HepG2 (cell line): ENCODE results near the gene TRERF1. TPM values are rescaled to one million over a fixed set of nuclear protein-coding genes. Genes with fewer than 3 reads are reported as not detected.

Source experiments
- ATAC-seq: fragments of 200-7000 bp; cut with Tn5 transposase; 3 replicates; pipeline ENCODE4 v1.9.1; 2020; ENCODE audit warnings: mild to moderate bottlenecking, moderate library complexity
- BruUV-seq: library from RNA; stranded (reverse); fragments of 400-500 nt; replicated peaks from 2 replicates; lab custom pipeline; 2021; lab: Mats Ljungman, UMichigan
- CTCF ChIA-PET: fragments of 300-600 bp; formaldehyde crosslinking; extraction: SDS; loops from one replicate; lab custom pipeline; 2021; ENCODE audit warnings: low total read pairs, inconsistent platforms, low intra/inter-chr PET ratio; lab: Yijun Ruan, JAX
- POLR2A ChIA-PET: fragments of 350-600 bp; sonication (Branson Sonifier 250); formaldehyde crosslinking; loops from one replicate; lab custom pipeline; 2020; ENCODE audit warnings: antibody characterized with exemption, inconsistent platforms; lab: Yijun Ruan, JAX
- DNase-seq: peaks from one replicate; pipeline ENCODE4 v3.0.0-alpha.2; 2015; ENCODE audit warnings: low spot score
- FAIRE-seq: peaks from 3 replicates; lab custom pipeline; 2011; peaks lifted over from hg19 to GRCh38; lab: Jason Lieb, UNC
- H2AFZ ChIP-seq: one replicate; pipeline ENCODE4 v1.6.1; 2011; ENCODE audit warnings: low read length, inconsistent platforms
- H3K27ac ChIP-seq: fragments of 300-600 bp; 3 replicates; pipeline ENCODE4 v1.8.0; 2011; ENCODE audit warnings: mixed run types, mild to moderate bottlenecking, mixed read lengths, low read length, inconsistent platforms; ENCODE audit not compliant: insufficient read depth; ENCODE audit errors: extremely low read length
- H3K27me3 ChIP-seq, 2 experiments: fragments of 200-600 bp in 1 of 2; 2 replicates in 1 of 2; 3 replicates in 1 of 2; pipeline versions ENCODE4 v1.6.0 to v1.8.0; 2011; ENCODE audit warnings: low read length in 2 of 2, mild to moderate bottlenecking in 2 of 2, moderate library complexity in 2 of 2, inconsistent platforms in 1 of 2; ENCODE audit not compliant: insufficient read depth in 2 of 2, control insufficient read depth in 1 of 2
- H3K36me3 ChIP-seq, 2 experiments: fragments of 200-600 bp in 1 of 2; replicated peaks in 1 of 2; 2 replicates in 1 of 2; 3 replicates in 1 of 2; pipeline versions ENCODE4 v1.5.1 to v1.8.0; 2011; ENCODE audit warnings: low read length in 2 of 2, inconsistent platforms in 1 of 2; ENCODE audit not compliant: insufficient read depth in 2 of 2, control insufficient read depth in 1 of 2
- H3K4me1 ChIP-seq: 2 replicates; pipeline ENCODE4 v1.5.1; 2012; ENCODE audit warnings: low read length, inconsistent platforms; ENCODE audit not compliant: insufficient read depth
- H3K4me2 ChIP-seq: 2 replicates; pipeline ENCODE4 v1.6.0; 2011; ENCODE audit warnings: low read depth, low read length, inconsistent platforms
- H3K4me3 ChIP-seq, 3 experiments: fragments of 200-600 bp in 1 of 3; sonication (generic), shearing (Covaris generic) in 1 of 3; replicated peaks in 1 of 3; 2 replicates each; pipeline ENCODE4 v1.5.1; 2011 to 2016; ENCODE audit warnings: low read length in 3 of 3, inconsistent platforms in 2 of 3, low read depth in 2 of 3, mild to moderate bottlenecking in 2 of 3, control low read depth in 1 of 3, mixed read lengths in 1 of 3; ENCODE audit not compliant: insufficient read depth in 1 of 3
- H3K79me2 ChIP-seq: one replicate; pipeline ENCODE4 v1.6.1; 2011; ENCODE audit warnings: low read length, inconsistent platforms; ENCODE audit not compliant: insufficient read depth
- H3K9ac ChIP-seq: 2 replicates; pipeline ENCODE4 v1.6.0; 2011; ENCODE audit warnings: mild to moderate bottlenecking, low read depth, low read length, inconsistent platforms; ENCODE audit not compliant: insufficient read depth
- H3K9me3 ChIP-seq: 2 replicates; pipeline ENCODE4 v1.5.1; 2012; ENCODE audit warnings: mild to moderate bottlenecking, low read length
- H4K20me1 ChIP-seq: 2 replicates; pipeline ENCODE4 v1.6.0; 2011; ENCODE audit warnings: inconsistent platforms, mild to moderate bottlenecking, low read length, moderate library complexity; ENCODE audit not compliant: insufficient read depth
- HHEX ChIP-seq: IDR thresholded peaks from 2 replicates; pipeline ENCODE4 v1.6.1; 2016; ENCODE audit warnings: control low read depth
- NCOA2 ChIP-seq: sonication (generic); formaldehyde crosslinking; IDR thresholded peaks from 2 replicates; pipeline ENCODE4 v1.8.0; 2022; ENCODE audit warnings: inconsistent platforms
- NRL ChIP-seq: sonication (generic); formaldehyde crosslinking; IDR thresholded peaks from 2 replicates; pipeline ENCODE4 v1.5.0; 2020; ENCODE audit warnings: missing genetic modification reagents, mild to moderate bottlenecking, moderate library complexity, borderline replicate concordance
- PHF8 ChIP-seq: sonication (generic); formaldehyde crosslinking; IDR thresholded peaks from 2 replicates; pipeline ENCODE4 v1.5.0; 2020; ENCODE audit warnings: missing genetic modification reagents
- RXRB ChIP-seq: IDR thresholded peaks from 2 replicates; pipeline ENCODE4 v1.6.1; 2016; ENCODE audit warnings: borderline replicate concordance, missing genetic modification reagents, missing compliant biosample characterization
- TCF12 ChIP-seq, 2 experiments: fragments of 450-650 bp in 1 of 2; sonication (generic) in 1 of 2; formaldehyde crosslinking in 1 of 2; IDR thresholded peaks; 2 replicates each; pipeline versions ENCODE4 v1.6.1 to v1.8.0; 2017 to 2022; ENCODE audit warnings: antibody characterized with exemption in 1 of 2, mild to moderate bottlenecking in 1 of 2, missing genetic modification reagents in 1 of 2, moderate library complexity in 1 of 2
- ZFP36 ChIP-seq: fragments of 150-350 bp; IDR thresholded peaks from 2 replicates; pipeline ENCODE4 v1.6.1; 2018; ENCODE audit warnings: borderline replicate concordance, low read length, low read depth; ENCODE audit not compliant: partially characterized antibody
- ZFYVE20 ChIP-seq: sonication (generic); formaldehyde crosslinking; IDR thresholded peaks from 2 replicates; pipeline ENCODE4 v1.8.0; 2023; ENCODE audit warnings: low read depth, mild to moderate bottlenecking, moderate library complexity, missing genetic modification reagents, borderline replicate concordance
- ZNF678 ChIP-seq: sonication (generic); formaldehyde crosslinking; IDR thresholded peaks from 2 replicates; pipeline ENCODE4 v1.4.0; 2020; ENCODE audit warnings: mild to moderate bottlenecking, missing genetic modification reagents
- WGBS: methylation state at CpG from one replicate; pipeline ENCODE4 v1.1.6; 2017; ENCODE audit warnings: low lambda C conversion rate; 5-methylcytosine and 5-hydroxymethylcytosine counted together
- in situ Hi-C: cut with HindIII; loops from 2 replicates; pipeline ENCODE4 v1.10.0; 2017; ENCODE audit warnings: low pct_unique_long_range_greater_than_20kb; ENCODE audit not compliant: extremely low pct_ligation_motif_present
- intact Hi-C: fragments of 100-400 bp; cut with micrococcal nuclease; formaldehyde crosslinking; loops from one replicate; pipeline ENCODE4 v1.10.0; 2022; ENCODE audit not compliant: unreplicated experiment
- polyA plus RNA-seq, 8 experiments: library from polyadenylated mRNA; depleted of rRNA in 3 of 8; stranded (reverse) in 7 of 8; unstranded in 1 of 8; fragments of >200 nt; fragmentation: Illumina TruSeq in 4 of 8; extraction: Trizol in 4 of 8; gene quantifications; 2 replicates each; pipeline versions ENCODE4 v1.2.1 to v1.2.3, GENCODE V29; 2011 to 2016; ENCODE audit warnings: low read depth in 4 of 8, missing spikeins in 1 of 8, mixed read lengths in 1 of 8; ENCODE audit not compliant: insufficient read depth in 1 of 8
- total RNA-seq, 5 experiments: library from RNA; depleted of rRNA; stranded (reverse); fragments of >200 nt; fragmentation: Illumina TruSeq; extraction: Trizol; gene quantifications; 2 replicates each; pipeline ENCODE4 v1.2.3, GENCODE V29; 2016; ENCODE audit warnings: low read depth in 1 of 5
- TF ChIP-seq, protein P1 (sequence below): sonication (generic); formaldehyde crosslinking; conservative IDR thresholded peaks from 2 replicates; pipeline ENCODE4 v1.4.0; 2020; ENCODE audit warnings: missing genetic modification reagents
- TF ChIP-seq, protein P2 (sequence below): sonication (generic); formaldehyde crosslinking; IDR thresholded peaks from 2 replicates; pipeline ENCODE4 v1.4.0; 2020; ENCODE audit warnings: mild to moderate bottlenecking, missing genetic modification reagents
- TF ChIP-seq, protein P3 (sequence below): IDR thresholded peaks from 2 replicates; pipeline ENCODE4 v1.6.1; 2012; ENCODE audit warnings: low read length, improper control_type of control experiment
- TF ChIP-seq, protein P4 (sequence below): sonication (generic); formaldehyde crosslinking; IDR thresholded peaks from 2 replicates; pipeline ENCODE4 v1.5.0; 2020; ENCODE audit warnings: mild to moderate bottlenecking, missing genetic modification reagents

TRERF1 gene
- total and polyA plus RNA-seq, 2 of the 13 experiments (the other 11 are each of a cell fraction or from before 2014, with no cell fraction given): 0.02 TPM; not detected in 1

DNA sequence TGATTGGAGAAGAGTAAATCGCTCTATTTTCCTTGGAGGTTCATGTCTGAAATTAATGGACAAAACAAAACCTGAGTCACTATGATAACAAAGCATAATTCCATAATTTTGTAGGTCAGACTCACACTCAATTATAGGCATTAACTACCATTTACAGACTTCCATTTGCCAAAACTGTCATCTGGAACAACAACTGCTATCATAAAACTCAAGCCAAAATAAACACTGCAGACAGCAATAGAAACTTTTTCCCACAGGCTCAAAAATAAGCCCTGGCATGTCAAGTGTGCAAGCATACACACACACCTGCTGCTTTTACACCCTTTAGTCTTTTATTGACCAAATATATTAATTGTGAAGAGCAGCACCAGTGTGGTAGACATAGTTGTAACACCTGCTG, 241.2 kb downstream of the TRERF1 start:
- peaks cover 20% of the 10 kb centered on the region for H3K4me1 ChIP-seq
- 100% methylated on average over 1 of the region's 1 CpG for WGBS
- no peak overlapping the region for H3K4me2 ChIP-seq
- peaks cover 9% of the 10 kb centered on the region for H3K79me2 ChIP-seq
- in situ Hi-C loops: loop anchor here (25.0 kb wide), 1 partner anchor 423 kb away; the partner anchor contains the start of genes FRS3, PRICKLE4 and TOMM6
- H3K36me3 ChIP-seq: peaks cover 22 to 48% of the 10 kb centered on the region in 2 experiments
- ChIA-PET POLR2A (no interaction called here), CTCF (no interaction called here)
- intact Hi-C loops: no loop called here
- FAIRE-seq: no peak
- no peak for TF ChIP-seq RXRB (CRISPR knock-in tag)
- no peak for TF ChIP-seq NCOA2 (CRISPR knock-in tag)
- TF ChIP-seq PHF8 (CRISPR knock-in tag): no peak
- TF ChIP-seq, protein P1, sequence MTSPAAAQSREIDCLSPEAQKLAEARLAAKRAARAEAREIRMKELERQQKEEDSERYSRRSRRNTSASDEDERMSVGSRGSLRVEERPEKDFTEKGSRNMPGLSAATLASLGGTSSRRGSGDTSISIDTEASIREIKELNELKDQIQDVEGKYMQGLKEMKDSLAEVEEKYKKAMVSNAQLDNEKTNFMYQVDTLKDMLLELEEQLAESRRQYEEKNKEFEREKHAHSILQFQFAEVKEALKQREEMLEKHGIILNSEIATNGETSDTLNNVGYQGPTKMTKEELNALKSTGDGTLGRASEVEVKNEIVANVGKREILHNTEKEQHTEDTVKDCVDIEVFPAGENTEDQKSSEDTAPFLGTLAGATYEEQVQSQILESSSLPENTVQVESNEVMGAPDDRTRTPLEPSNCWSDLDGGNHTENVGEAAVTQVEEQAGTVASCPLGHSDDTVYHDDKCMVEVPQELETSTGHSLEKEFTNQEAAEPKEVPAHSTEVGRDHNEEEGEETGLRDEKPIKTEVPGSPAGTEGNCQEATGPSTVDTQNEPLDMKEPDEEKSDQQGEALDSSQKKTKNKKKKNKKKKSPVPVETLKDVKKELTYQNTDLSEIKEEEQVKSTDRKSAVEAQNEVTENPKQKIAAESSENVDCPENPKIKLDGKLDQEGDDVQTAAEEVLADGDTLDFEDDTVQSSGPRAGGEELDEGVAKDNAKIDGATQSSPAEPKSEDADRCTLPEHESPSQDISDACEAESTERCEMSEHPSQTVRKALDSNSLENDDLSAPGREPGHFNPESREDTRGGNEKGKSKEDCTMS: no peak
- TF ChIP-seq, protein P2, sequence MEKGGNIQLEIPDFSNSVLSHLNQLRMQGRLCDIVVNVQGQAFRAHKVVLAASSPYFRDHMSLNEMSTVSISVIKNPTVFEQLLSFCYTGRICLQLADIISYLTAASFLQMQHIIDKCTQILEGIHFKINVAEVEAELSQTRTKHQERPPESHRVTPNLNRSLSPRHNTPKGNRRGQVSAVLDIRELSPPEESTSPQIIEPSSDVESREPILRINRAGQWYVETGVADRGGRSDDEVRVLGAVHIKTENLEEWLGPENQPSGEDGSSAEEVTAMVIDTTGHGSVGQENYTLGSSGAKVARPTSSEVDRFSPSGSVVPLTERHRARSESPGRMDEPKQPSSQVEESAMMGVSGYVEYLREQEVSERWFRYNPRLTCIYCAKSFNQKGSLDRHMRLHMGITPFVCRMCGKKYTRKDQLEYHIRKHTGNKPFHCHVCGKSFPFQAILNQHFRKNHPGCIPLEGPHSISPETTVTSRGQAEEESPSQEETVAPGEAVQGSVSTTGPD (CRISPR knock-in tag): no peak
- TF ChIP-seq, protein P3, sequence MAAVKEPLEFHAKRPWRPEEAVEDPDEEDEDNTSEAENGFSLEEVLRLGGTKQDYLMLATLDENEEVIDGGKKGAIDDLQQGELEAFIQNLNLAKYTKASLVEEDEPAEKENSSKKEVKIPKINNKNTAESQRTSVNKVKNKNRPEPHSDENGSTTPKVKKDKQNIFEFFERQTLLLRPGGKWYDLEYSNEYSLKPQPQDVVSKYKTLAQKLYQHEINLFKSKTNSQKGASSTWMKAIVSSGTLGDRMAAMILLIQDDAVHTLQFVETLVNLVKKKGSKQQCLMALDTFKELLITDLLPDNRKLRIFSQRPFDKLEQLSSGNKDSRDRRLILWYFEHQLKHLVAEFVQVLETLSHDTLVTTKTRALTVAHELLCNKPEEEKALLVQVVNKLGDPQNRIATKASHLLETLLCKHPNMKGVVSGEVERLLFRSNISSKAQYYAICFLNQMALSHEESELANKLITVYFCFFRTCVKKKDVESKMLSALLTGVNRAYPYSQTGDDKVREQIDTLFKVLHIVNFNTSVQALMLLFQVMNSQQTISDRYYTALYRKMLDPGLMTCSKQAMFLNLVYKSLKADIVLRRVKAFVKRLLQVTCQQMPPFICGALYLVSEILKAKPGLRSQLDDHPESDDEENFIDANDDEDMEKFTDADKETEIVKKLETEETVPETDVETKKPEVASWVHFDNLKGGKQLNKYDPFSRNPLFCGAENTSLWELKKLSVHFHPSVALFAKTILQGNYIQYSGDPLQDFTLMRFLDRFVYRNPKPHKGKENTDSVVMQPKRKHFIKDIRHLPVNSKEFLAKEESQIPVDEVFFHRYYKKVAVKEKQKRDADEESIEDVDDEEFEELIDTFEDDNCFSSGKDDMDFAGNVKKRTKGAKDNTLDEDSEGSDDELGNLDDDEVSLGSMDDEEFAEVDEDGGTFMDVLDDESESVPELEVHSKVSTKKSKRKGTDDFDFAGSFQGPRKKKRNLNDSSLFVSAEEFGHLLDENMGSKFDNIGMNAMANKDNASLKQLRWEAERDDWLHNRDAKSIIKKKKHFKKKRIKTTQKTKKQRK: no peak
- TF ChIP-seq HHEX (CRISPR knock-in tag): no peak
- TF ChIP-seq ZFYVE20: no peak
- no peak for TF ChIP-seq ZFP36
- TF ChIP-seq NRL (CRISPR knock-in tag): no peak
- no peak for TF ChIP-seq TCF12 (IDR thresholded peaks at IDR 0.05)
- TF ChIP-seq TCF12 (CRISPR knock-in tag; IDR thresholded peaks at IDR 0.05): no peak
- no peak for TF ChIP-seq ZNF678 (CRISPR knock-in tag)
- TF ChIP-seq, protein P4, sequence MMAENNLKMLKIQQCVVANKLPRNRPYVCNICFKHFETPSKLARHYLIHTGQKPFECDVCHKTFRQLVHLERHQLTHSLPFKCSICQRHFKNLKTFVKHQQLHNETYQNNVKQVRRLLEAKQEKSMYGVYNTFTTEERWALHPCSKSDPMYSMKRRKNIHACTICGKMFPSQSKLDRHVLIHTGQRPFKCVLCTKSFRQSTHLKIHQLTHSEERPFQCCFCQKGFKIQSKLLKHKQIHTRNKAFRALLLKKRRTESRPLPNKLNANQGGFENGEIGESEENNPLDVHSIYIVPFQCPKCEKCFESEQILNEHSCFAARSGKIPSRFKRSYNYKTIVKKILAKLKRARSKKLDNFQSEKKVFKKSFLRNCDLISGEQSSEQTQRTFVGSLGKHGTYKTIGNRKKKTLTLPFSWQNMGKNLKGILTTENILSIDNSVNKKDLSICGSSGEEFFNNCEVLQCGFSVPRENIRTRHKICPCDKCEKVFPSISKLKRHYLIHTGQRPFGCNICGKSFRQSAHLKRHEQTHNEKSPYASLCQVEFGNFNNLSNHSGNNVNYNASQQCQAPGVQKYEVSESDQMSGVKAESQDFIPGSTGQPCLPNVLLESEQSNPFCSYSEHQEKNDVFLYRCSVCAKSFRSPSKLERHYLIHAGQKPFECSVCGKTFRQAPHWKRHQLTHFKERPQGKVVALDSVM (CRISPR knock-in tag): no peak
- TF ChIP-seq, all 625 proteins: peak for 0
- Histone ChIP-seq H3K4me3 (no peak overlapping the region), H3K9ac (no peak overlapping the region), H3K27ac (no peak overlapping the region), H2AFZ (no peak overlapping the region), H4K20me1 (no peaks in the 10 kb centered on the region), H3K27me3 (no peaks in the 10 kb centered on the region), H3K9me3 (no peaks in the 10 kb centered on the region)
- no peak for ATAC-seq
- BruUV-seq: no TSS peak
- no peak for DNase-seq
